Testis (tissue), 2 donors: ENCODE data around the gene TAT.

Experiments used
- CTCF ChIP-seq, 3 experiments: fragments of 450-650 bp in 2 of 3; fragments of 200-600 bp in 1 of 3; sonication (generic) in 1 of 3; IDR thresholded peaks; one replicate each; pipeline ENCODE4 v1.5.1; 2016 to 2019; ENCODE audit warnings: antibody characterized with exemption in 3 of 3, mild to moderate bottlenecking in 2 of 3, moderate library complexity in 1 of 3
- POLR2A ChIP-seq: fragments of 450-650 bp; IDR thresholded peaks from one replicate; pipeline ENCODE4 v1.6.1; 2017; ENCODE audit warnings: antibody characterized with exemption, mild to moderate bottlenecking, moderate library complexity

- TF ChIP-seq CTCF (IDR thresholded peaks at IDR 0.05) = no peak
- no peak for TF ChIP-seq POLR2A
These were observed 33.6 kb upstream of the TAT start for GRCh38 chr16:71610447-71610846.
